HG03575 (cell line): ENCODE results near the gene RARA.

ENCODE experiments used
- ATAC-seq: cut with Tn5 transposase; IDR thresholded peaks from one replicate; pipeline ENCODE4 v1.9.1; 2021; ENCODE audit not compliant: unreplicated experiment, insufficient number of reproducible peaks, low FRiP score; ENCODE audit errors: extremely low read depth

The RARA gene

DNA sequence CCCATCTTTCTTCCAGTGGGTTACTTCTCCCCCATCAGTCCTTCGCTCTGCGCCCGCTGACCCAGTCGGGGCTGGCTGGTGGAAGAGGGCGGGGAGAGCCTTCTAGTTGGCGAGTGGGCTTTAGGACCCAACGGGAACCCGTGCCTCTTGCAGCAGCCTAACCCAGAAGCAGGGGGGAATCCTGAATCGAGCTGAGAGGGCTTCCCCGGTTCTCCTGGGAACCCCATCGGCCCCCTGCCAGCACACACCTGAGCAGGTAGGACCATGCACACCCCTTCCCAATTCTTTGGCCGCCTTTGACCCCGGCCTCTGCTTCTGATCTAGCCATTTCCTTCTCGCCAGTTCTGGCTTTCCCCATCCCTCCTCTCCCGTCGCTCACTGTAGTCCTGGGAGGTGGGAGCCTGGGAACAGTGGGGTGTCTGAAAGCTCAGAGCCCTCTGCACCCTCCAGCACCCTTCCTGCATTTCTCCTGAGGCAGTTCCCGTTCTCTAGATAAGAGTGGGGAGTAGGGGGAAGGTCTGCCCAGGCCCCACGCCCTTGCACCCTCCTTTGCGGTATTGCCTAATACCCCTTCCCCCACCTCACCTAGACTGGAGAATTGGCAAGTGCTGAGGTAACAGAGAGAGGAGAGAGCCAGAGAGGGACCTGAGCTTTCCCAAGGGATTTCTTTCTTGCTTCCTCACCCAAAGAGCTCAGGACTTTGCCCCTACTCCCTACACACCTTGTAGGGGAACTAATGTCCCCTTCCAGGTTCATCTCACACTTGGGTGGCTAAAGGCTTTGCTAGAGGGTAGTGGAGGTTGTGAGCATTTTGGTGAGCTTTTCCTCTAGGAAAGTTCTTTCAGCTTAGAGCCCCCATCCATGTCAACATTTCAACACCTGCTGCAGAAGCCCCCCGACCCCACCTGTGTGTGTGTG is at the start of gene RARA:
Gene RARA (plus strand): TSS at position 150 of the 918 bp plus-strand sequence. CDS start 22,039 bp downstream, outside the sequence.
- ATAC-seq: no peak

DNA sequence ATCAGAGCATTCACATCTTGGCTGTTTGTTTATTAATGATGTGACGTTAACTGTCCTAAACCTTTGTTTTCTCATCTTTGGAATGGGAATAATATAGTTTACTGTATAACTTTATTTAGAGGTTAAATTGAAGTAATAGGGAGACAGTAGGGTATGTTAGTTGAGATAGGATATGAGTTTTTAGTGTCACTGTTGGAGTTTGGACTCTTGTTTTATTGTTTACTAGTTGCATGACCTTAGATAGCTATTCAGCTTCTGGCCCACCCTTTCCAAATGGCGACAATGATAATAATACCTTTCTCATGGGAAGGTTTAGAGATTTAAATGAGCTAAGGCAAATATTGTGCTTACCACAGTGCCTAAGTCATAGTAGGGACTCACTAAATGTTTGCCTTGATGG is 49.5 kb upstream of the RARA start:
- ATAC-seq: no peak

DNA sequence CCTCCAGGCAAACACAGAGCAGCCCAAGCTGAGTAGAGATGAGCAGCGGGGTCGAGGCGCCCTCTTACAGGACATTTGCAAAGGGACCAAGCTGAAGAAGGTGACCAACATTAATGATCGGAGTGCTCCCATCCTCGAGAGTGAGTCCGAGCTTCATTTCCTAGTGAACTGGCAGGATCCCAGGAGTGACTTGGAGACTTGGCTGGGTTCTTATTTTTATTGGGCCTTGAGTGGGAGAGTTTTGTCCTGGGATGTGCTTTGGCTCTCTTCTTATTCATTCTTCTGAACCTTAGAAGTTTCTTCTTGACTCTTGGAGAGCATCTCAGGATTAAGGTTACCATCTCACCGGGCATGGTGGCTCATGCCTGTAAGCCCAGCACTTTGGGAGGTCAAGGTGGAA is 48.5 kb upstream of the RARA start:
- ATAC-seq: no peak

DNA sequence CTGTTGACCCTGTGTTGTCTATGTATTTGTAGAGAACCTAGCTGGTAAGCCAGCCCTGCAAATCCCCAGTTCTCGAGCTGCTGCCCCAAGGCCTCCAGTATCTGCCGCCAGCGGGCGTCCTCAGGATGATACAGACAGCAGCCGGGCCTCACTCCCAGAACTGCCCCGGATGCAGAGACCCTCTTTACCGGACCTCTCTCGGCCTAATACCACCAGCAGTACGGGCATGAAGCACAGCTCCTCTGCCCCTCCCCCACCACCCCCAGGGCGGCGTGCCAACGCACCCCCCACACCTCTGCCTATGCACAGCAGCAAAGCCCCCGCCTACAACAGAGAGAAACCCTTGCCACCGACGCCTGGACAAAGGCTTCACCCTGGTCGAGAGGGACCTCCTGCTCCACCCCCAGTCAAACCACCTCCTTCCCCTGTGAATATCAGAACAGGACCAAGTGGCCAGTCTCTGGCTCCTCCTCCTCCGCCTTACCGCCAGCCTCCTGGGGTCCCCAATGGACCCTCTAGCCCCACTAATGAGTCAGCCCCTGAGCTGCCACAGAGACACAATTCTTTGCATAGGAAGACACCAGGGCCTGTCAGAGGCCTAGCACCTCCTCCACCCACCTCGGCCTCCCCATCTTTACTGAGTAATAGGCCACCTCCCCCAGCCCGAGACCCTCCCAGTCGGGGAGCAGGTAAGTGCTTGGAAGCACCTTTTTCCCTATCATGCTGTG is 44.4 kb upstream of the RARA start:
- ATAC-seq: no peak

DNA sequence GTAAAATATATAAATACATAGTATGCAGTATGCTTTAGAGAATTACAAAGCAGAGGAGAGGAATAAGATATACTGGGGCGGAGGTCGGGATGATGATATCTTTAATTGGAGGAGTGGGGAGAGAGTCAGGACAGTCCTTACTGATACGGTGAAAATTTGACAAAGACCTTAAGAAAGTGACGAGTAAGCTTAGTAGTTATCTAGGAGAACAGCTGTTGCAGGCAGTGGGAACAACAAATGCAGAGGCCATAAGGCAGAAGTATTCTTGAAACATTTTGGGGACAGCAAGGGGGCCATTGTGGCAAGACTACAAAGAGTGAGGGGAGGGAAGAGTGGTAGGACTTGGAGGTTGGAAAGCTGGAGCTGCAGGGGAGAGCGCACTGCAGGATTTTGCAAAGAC is 43.6 kb upstream of the RARA start:
- ATAC-seq: no peak

DNA sequence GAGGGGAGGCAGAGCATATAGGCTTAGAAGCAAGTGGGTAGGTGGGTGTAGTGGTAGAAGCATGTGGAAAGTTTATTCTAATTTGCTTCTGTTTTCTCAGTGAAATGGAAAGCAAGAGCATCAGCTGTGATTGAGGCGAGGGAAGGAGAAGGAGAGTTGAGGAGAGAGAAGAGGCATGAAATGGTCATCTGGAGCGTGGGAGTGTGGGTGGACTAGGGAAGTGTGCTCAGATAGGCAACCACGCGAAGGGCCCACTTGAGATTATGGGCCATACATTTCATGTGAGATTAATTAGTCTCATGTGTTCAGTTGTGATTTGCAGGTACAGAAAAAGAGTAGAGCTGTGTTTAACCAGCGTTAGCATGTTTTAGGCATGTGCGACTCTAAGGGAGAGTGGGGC is 42.1 kb upstream of the RARA start:
- no peak for ATAC-seq

DNA sequence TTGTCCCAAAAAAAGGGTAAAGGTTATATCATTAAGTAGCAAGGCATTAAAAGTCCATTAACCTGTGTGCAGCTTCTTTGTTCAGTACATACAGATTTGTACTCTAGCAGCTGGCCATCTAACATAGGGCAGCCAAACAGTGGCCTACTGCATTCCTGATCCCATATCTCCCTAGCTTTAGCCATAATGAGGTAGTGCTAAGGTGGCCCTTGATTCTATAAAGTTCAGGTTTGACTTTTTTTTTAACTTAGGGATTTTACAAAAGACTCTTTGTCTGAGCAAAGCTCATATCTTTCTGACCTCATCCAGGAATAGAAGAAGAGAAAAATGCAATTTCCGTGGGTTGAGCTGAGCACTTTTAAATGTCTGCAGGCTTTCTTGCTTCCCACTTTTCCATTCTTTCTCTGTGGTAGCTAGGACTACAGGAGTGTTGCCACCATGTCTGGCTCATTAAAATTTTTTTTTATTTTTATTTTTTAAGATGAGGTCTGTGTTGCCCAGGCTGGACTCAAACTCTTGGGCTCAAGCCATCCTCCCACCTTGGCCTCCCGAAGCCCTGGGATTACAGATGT is 40.8 kb upstream of the RARA start:
- ATAC-seq: no peak

- no peak for ATAC-seq
Measured at GRCh38 chr17:40278414-40278813, 30.6 kb upstream of the RARA start.

- ATAC-seq: no peak
Measured at GRCh38 chr17:40279402-40279801, 29.6 kb upstream of the RARA start.

- ATAC-seq: no peak
Measured at GRCh38 chr17:40281663-40282062, 27.3 kb upstream of the RARA start.

- ATAC-seq: no peak
Measured at GRCh38 chr17:40283662-40284061, 25.3 kb upstream of the RARA start.

DNA sequence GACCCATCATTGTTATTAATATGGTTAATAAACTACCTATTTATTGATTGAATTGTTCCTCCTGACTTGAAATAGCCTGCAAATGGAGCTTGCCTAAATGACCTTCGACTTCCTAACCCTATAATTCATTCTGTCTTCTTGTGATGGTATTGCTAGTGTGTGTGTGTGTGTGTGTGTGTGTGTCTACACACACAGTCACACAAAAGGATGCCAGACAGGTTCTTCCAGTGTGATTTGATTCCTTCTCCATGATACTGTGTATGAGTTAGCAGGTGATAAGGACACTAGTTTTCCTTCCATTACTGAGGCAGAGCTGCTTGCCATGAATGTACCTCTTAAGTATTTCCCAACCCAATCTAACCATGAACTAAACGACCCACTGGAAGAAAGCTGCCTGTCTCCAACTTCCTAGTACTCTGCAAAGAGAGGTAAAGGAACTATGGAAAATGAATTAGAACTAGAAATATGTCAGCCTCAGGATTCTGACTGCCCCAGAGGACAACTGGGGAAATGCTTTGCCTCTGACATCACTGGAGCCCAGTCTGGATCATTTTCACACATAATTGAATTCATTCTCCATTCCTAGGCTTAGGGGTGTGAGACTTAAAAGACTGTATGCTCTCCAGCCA is 24.8 kb upstream of the RARA start:
- no peak for ATAC-seq

GRCh38 chr17:40286473-40286872 is 22.5 kb upstream of the RARA start:
- no peak for ATAC-seq

DNA sequence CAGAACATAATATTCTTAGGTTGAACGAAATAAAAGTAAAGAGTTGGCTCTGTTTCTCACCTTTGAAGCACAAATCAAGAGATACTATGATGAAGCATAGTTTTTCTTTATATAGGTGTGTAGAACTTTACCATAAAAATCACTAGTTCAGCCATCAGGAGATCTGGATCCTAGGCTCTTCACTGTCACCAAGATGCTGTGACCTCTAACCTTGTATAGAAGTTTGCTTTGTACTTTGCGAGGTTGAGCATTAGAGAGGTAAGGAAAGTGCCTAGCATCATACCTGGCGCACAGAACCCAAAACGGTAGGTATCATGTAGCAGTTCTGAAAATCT is 21.9 kb upstream of the RARA start:
- ATAC-seq: no peak

DNA sequence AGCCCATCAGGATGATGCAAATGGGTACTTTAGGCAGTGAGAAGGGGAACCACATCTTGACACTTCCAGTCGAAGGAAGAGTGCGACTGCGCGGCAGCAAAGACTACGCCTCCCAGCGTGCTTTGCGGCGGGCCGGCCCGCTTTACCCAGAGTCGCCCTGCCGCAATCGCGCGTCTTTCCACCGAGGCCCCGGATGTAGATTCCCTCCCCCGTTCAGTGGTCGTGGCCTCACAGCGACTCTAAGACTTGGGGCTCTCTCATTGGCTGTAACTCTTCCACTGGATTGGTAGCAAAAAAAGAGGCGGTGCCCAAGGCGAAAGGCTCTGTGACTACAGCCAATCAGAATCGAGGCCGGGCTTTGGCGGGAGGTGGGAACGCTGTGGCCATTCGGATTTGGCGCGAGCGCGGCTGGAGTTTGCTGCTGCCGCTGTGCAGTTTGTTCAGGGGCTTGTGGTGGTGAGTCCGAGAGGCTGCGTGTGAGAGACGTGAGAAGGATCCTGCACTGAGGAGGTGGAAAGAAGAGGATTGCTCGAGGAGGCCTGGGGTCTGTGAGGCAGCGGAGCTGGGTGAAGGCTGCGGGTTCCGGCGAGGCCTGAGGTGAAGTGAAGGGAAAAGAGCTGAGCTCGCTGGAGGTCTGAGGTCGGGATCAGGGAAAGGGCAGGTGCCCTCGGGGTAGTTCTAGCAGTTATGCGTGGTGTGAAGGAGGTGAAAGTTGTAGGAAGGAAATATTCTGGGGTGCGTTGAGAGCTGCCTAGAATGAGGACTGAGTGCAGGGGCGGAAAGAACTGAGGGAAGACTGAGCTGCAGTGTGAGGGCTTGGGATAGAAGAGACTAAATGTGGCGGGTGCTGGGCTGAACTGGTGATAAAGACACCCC is 21.2 kb upstream of the RARA start, which contains the start of gene CDC6:
Gene CDC6 (plus strand): TSS at position 386 of the 876 bp plus-strand sequence. CDS start 1,542 bp downstream, outside the sequence.
- ATAC-seq: peak; percentile 48

- ATAC-seq: no peak
Measured at GRCh38 chr17:40290629-40291280, 18.2 kb upstream of the RARA start.

DNA sequence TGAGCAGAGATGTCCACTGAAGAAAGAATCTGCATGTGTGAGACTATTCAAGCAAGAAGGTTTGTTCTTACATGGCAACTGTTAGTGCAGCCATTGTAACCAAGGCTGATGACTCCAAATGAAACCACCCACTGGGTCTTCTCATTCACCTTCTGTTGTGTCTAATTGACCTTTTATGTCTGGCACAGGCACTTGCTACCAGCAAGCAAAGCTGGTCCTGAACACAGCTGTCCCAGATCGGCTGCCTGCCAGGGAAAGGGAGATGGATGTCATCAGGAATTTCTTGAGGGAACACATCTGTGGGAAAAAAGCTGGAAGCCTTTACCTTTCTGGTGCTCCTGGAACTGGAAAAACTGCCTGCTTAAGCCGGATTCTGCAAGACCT is 17.7 kb upstream of the RARA start:
- no peak for ATAC-seq

GRCh38 chr17:40293363-40293762 is 15.6 kb upstream of the RARA start:
- ATAC-seq: no peak
